Adrenal gland (tissue), 12 donors: ENCODE results near the gene OLA1. TPM values are rescaled to one million over a fixed set of nuclear protein-coding genes. Genes with fewer than 3 reads are reported as not detected.
A peak's percentile ranks its signal among the peaks of the same experiment; 100 is the strongest.

Experiments
- DNase-seq, 7 donors: peaks; one replicate each; pipeline ENCODE4 v3.0.0-alpha.2; 2019 to 2020
- H3K27ac ChIP-seq, 5 donors: fragments of 200-600 bp; sonication (generic) in 4 of 5; 1 replicate in 3 of 5; 2 replicates in 2 of 5; pipeline versions ENCODE4 v1.5.1 to v1.8.0; 2016 to 2020; ENCODE audit warnings: mild to moderate bottlenecking in 1 of 5
- H3K27me3 ChIP-seq: fragments of 200-600 bp; 2 replicates; pipeline ENCODE4 v1.8.0; 2021
- H3K36me3 ChIP-seq, 2 donors: fragments of 200-600 bp; replicated peaks in 1 of 2; 1 replicate in 1 of 2; 2 replicates in 1 of 2; pipeline versions ENCODE4 v1.5.1 to v1.8.0; 2018 to 2022
- H3K4me1 ChIP-seq, 2 donors: fragments of 200-600 bp; replicated peaks in 1 of 2; 1 replicate in 1 of 2; 2 replicates in 1 of 2; pipeline versions ENCODE4 v1.5.1 to v1.8.0; 2018 to 2021
- H3K4me3 ChIP-seq, 4 donors: fragments of 200-600 bp; sonication (generic) in 3 of 4; one replicate each; pipeline ENCODE4 v1.5.1; 2016 to 2018
- H3K9me3 ChIP-seq, 3 donors: fragments of 200-600 bp; sonication (generic) in 1 of 3; replicated peaks in 1 of 3; 1 replicate in 2 of 3; 2 replicates in 1 of 3; pipeline versions ENCODE4 v1.5.1 to v1.8.0; 2016 to 2021
- POLR2A ChIP-seq, 2 donors: fragments of 450-650 bp; IDR thresholded peaks; one replicate each; pipeline ENCODE4 v1.6.1; 2017; ENCODE audit warnings: antibody characterized with exemption in 2 of 2, mild to moderate bottlenecking in 2 of 2, moderate library complexity in 1 of 2
- WGBS, 4 donors: extraction: QIAGEN DNeasy Blood & Tissue Kit in 2 of 4; methylation state at CpG; one replicate each; pipeline versions ENCODE4 v1.1.5 to v1.1.7; 2013 to 2017; 5-methylcytosine and 5-hydroxymethylcytosine counted together
- intact Hi-C, 2 donors: fragments of 100-400 bp; cut with DNase I; formaldehyde crosslinking; loops; one replicate each; pipeline versions ENCODE4 v1.14.1 to v1.15.0; 2022 to 2023
- polyA plus RNA-seq, 3 donors: library from polyadenylated mRNA; stranded (reverse); fragments of 200-250 nt in 2 of 3; fragments of 350-450 nt in 1 of 3; fragmentation: Illumina TruSeq in 1 of 3; extraction: RNeasy Lipid Tissue Mini Kit (QIAGEN cat#74804) in 1 of 3; gene quantifications; one replicate each; pipeline ENCODE4 v1.2.3, GENCODE V29; 2013 to 2014
- total RNA-seq, 9 donors: library from RNA; depleted of rRNA in 4 of 9; stranded (reverse); fragments of >200 nt in 4 of 9; fragments of 120-200 nt in 1 of 9; fragmentation: NEBNext Ultra II Directional in 1 of 9; extraction: Animal tissue kit (Norgen Biotek cat#: 25700) in 1 of 9; gene quantifications; one replicate each; pipeline versions ENCODE4 v1.1.0 to v1.2.4, GENCODE V29; 2013 to 2023
- TF ChIP-seq, protein P1 (sequence below), 6 experiments: fragments of 450-650 bp in 4 of 6; fragments of 200-600 bp in 2 of 6; sonication (generic) in 1 of 6; IDR thresholded peaks; 1 replicate in 5 of 6; 2 replicates in 1 of 6; pipeline versions ENCODE4 v1.5.1 to v1.8.0; 2016 to 2021; ENCODE audit warnings: antibody characterized with exemption in 6 of 6, mild to moderate bottlenecking in 2 of 6, moderate library complexity in 1 of 6
- donor health status: healthy with polysubstance abuse.
- donor health status: Bipolar disorder and iron deficiency.
- donor health status: DM: yes; HTN: yes; CAD: no.
- donor health status: DM: no; HTN: no; CAD: no.
- donor health status: DM: no; HTN: no; CAD: no.
- donor health status: DM: yes; HTN: yes; CAD: no.

OLA1 gene
- total and polyA plus RNA-seq, 12 donors = 30.1 to 182 (median 68.9) TPM

DNA sequence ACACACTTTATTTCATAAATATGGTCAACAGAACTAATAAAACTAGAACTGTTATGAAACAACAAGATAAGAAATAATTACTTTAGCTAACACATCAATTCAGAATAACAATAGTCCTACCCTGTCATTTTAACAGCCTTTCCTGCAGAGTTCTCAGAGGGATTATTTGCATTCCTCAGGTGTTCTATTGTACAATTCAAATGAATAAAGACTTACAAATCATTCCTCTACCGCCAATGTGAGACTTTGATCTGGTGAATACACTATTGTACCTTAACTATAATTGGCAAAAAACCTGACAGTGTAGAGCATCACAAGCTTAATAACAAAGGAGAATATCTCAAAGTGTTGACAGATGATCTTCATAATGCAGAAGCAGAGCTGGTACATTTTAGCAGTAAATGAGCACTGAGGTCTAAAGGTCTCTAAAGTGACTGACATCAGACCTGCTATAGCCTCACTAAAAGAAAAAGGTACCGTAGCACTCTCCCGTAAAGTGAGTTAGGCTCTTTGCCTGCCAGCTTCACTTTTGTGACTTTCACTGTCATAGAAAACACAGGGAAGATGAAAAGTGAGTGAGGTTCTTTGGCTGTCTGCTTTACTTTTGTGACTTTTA, 164.4 kb downstream of the OLA1 start:
- intact Hi-C loops = no loop called here
- no peak overlapping the region for H3K27ac ChIP-seq
- H3K4me1 ChIP-seq = no peaks in the 10 kb centered on the region
- WGBS, 4 donors = 88 to 97% (median 93%) methylated on average over 3 of the region's 3 CpGs
- no peak overlapping the region for H3K4me3 ChIP-seq
- H3K27me3 ChIP-seq = no peaks in the 10 kb centered on the region
- TF ChIP-seq, protein P1, sequence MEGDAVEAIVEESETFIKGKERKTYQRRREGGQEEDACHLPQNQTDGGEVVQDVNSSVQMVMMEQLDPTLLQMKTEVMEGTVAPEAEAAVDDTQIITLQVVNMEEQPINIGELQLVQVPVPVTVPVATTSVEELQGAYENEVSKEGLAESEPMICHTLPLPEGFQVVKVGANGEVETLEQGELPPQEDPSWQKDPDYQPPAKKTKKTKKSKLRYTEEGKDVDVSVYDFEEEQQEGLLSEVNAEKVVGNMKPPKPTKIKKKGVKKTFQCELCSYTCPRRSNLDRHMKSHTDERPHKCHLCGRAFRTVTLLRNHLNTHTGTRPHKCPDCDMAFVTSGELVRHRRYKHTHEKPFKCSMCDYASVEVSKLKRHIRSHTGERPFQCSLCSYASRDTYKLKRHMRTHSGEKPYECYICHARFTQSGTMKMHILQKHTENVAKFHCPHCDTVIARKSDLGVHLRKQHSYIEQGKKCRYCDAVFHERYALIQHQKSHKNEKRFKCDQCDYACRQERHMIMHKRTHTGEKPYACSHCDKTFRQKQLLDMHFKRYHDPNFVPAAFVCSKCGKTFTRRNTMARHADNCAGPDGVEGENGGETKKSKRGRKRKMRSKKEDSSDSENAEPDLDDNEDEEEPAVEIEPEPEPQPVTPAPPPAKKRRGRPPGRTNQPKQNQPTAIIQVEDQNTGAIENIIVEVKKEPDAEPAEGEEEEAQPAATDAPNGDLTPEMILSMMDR (IDR thresholded peaks at IDR 0.05) = no peak
- TF ChIP-seq POLR2A (IDR thresholded peaks at IDR 0.05) = no peak
- no peaks in the 10 kb centered on the region for H3K9me3 ChIP-seq
- no peak for DNase-seq
- no peaks in the 10 kb centered on the region for H3K36me3 ChIP-seq

DNA sequence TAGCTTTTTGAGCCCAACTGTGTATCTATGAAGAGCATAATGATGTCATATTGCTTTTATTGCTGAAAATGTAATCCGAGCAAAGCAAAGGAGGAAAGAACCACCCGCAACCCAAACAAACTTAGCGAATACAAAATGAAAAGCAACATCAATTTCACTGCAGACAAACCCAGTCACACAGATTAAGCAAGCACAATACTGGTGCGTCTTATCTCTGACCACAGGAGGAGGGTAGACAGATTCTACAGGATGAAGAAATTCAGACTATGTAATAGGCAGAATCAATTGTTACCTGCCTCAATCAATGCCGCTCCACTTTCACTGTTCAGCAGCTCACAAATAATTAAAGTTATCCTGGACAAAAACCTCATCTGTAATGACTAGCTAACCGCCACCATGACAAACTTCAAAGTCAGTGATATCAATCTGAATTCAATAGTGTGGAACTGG, 167.6 kb downstream of the OLA1 start:
- Histone ChIP-seq H3K4me3 (no peak overlapping the region), H3K36me3 (no peaks in the 10 kb centered on the region), H3K27me3 (no peaks in the 10 kb centered on the region), H3K27ac (no peak overlapping the region), H3K4me1 (no peaks in the 10 kb centered on the region), H3K9me3 (no peaks in the 10 kb centered on the region)
- intact Hi-C loops = no loop called here
- no peak for DNase-seq
- TF ChIP-seq, protein P1 (IDR thresholded peaks at IDR 0.05) = no peak
- TF ChIP-seq POLR2A (IDR thresholded peaks at IDR 0.05) = no peak
- 94 to 96% (median 95%) methylated on average over 6 of the region's 6 CpGs for WGBS, 4 donors

DNA sequence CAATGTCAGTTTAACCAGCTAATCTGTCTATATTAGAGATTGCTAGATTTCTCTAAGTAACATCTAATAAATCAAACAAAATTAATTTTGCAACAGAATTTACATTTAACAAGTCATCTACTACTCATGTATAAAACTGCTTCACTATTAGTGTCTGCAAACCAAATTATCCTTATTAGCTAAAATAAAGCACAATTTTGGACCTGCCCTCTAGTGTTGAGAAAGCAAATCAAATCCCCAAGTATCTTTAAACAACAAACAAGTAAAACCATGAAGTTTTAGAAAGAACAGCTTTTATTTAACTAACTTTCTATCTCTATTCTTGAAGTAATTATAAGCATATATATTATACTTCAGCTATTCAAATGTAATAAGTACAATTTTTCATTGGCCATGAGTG, 170.1 kb downstream of the OLA1 start:
- intact Hi-C loops = no loop called here
- H3K9me3 ChIP-seq = no peaks in the 10 kb centered on the region
- H3K4me1 ChIP-seq = no peaks in the 10 kb centered on the region
- no peak overlapping the region for H3K4me3 ChIP-seq
- no peaks in the 10 kb centered on the region for H3K36me3 ChIP-seq
- no peak for DNase-seq
- no peak for TF ChIP-seq POLR2A (IDR thresholded peaks at IDR 0.05)
- TF ChIP-seq, protein P1 (IDR thresholded peaks at IDR 0.05) = peak in 5 of 6 experiments; percentile 16 to 51 (median 33)
- H3K27ac ChIP-seq = no peak overlapping the region
- H3K27me3 ChIP-seq = no peaks in the 10 kb centered on the region

DNA sequence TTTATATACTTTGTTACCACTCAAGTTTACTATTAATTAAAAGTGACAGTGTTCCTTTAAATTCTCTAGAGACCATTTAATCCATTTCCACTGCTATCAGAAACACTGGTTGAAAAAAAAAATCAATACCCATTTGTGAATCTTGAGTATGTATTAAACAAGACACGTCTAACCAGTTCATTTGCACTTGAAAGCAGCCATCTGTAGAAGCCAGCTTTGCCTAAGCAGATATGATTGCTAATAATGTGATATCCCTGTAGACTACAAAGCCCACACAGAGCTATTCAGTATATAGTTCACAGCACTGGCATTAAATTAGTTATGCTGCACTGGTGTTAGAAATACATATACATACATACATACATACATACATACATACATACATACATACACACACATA, 171.4 kb downstream of the OLA1 start:
- H3K9me3 ChIP-seq = no peaks in the 10 kb centered on the region
- H3K27ac ChIP-seq = no peak overlapping the region
- H3K36me3 ChIP-seq = no peaks in the 10 kb centered on the region
- no peak overlapping the region for H3K4me3 ChIP-seq
- WGBS, 4 donors = 77 to 96% (median 94%) methylated on average over 1 of the region's 1 CpG
- intact Hi-C loops = no loop called here
- TF ChIP-seq POLR2A (IDR thresholded peaks at IDR 0.05) = no peak
- TF ChIP-seq, protein P1 (IDR thresholded peaks at IDR 0.05) = no peak
- no peaks in the 10 kb centered on the region for H3K27me3 ChIP-seq
- no peak for DNase-seq
- H3K4me1 ChIP-seq = no peaks in the 10 kb centered on the region
